Stomach (tissue), 4 donors: ENCODE results near the gene SYT6.
"Not testable (repeated sequence)": the region's sequence is repeated elsewhere in the genome, so short reads cannot be mapped to it uniquely, and the experiment has no call there.

ENCODE experiments used
- POLR2AphosphoS5 ChIP-seq, 3 donors: sonication (generic); formaldehyde crosslinking; IDR thresholded peaks; one replicate each; pipeline ENCODE4 v1.6.1; 2016; ENCODE audit warnings: antibody characterized with exemption in 3 of 3
- TF ChIP-seq, protein P1 (sequence below), 7 experiments: fragments of 450-650 bp in 4 of 7; fragments of 200-600 bp in 3 of 7; sonication (generic) in 3 of 7; IDR thresholded peaks; one replicate each; pipeline ENCODE4 v1.5.1; 2016 to 2019; ENCODE audit warnings: antibody characterized with exemption in 7 of 7, control low read depth in 2 of 7, mild to moderate bottlenecking in 1 of 7

DNA sequence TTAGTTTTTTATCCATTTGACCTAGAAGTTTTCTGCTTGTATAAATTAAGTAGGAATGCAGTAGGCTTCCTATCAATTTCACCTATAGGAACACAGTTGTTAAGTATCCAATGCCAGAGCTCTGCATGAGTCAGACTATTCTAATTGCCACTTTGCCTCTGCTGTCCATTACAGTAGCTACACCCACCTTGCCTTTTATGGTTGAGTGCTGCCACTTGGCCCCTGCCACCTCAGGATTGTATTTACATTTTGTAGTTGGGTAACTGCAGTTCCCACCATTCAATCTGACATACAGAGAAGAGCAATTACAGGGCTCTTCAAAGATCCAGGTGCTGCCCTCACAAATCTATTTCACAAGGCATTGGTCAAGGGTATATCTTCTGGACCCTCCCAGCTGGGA is 83.9 kb downstream of the SYT6 start:
- TF ChIP-seq, protein P1, sequence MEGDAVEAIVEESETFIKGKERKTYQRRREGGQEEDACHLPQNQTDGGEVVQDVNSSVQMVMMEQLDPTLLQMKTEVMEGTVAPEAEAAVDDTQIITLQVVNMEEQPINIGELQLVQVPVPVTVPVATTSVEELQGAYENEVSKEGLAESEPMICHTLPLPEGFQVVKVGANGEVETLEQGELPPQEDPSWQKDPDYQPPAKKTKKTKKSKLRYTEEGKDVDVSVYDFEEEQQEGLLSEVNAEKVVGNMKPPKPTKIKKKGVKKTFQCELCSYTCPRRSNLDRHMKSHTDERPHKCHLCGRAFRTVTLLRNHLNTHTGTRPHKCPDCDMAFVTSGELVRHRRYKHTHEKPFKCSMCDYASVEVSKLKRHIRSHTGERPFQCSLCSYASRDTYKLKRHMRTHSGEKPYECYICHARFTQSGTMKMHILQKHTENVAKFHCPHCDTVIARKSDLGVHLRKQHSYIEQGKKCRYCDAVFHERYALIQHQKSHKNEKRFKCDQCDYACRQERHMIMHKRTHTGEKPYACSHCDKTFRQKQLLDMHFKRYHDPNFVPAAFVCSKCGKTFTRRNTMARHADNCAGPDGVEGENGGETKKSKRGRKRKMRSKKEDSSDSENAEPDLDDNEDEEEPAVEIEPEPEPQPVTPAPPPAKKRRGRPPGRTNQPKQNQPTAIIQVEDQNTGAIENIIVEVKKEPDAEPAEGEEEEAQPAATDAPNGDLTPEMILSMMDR (IDR thresholded peaks at IDR 0.05) = not testable (repeated sequence)
- not testable (repeated sequence) for TF ChIP-seq POLR2AphosphoS5 (IDR thresholded peaks at IDR 0.05)
